HG02623 (cell line): ENCODE results near the gene TCF3.
"Not testable (repeated sequence)": the region's sequence is repeated elsewhere in the genome, so short reads cannot be mapped to it uniquely, and the experiment has no call there.

ENCODE experiments used
- ATAC-seq: cut with Tn5 transposase; IDR thresholded peaks from one replicate; pipeline ENCODE4 v1.9.1; 2021; ENCODE audit warnings: moderate library complexity; ENCODE audit not compliant: unreplicated experiment

TCF3 gene

DNA sequence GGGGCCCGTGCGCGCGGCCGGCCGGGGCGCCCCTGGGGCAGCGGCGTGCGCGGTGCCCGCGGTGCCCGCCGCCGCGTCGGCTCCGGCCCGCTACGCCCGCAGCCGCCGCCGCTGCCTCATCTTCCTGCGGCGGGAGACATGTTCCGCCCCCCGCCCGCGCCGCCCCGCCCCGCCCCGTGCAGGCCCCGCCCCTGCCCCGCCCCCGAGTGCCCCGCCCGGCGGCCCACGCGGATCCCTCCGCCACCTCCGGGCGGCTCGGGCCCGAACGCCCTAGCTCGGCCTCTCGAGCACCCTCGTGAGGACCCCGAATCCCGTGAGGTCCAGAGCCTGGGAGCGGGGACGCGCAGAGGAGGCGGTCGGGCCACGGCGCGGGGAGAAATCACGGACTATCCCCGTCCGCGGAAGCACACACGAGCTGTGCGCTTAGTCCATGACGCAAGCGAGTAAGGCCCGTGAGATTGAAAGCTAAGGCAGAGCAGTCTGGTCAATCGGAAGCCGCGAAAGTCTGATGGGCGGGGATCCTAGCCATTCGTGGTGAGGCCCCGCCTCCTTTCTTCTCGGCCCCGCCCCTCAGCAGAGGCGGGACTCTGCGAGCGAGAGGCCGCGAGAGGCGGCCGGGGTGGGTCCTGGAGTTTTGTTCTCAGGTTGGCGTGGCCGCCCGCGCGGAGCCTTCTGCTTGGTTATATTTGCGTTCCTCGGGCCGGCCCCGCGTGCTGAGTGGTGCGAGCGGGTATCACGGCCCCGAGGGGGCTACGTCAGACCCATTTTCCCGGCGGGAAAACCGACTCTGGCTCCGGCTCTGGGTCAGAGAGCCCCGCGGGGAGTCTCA lies at the start of gene TCF3:
TCF3 (minus strand) TSS at position 145 of the 829 bp plus-strand sequence. CDS start 2,367 bp downstream, outside the sequence.
- peak; percentile 65 for ATAC-seq

DNA sequence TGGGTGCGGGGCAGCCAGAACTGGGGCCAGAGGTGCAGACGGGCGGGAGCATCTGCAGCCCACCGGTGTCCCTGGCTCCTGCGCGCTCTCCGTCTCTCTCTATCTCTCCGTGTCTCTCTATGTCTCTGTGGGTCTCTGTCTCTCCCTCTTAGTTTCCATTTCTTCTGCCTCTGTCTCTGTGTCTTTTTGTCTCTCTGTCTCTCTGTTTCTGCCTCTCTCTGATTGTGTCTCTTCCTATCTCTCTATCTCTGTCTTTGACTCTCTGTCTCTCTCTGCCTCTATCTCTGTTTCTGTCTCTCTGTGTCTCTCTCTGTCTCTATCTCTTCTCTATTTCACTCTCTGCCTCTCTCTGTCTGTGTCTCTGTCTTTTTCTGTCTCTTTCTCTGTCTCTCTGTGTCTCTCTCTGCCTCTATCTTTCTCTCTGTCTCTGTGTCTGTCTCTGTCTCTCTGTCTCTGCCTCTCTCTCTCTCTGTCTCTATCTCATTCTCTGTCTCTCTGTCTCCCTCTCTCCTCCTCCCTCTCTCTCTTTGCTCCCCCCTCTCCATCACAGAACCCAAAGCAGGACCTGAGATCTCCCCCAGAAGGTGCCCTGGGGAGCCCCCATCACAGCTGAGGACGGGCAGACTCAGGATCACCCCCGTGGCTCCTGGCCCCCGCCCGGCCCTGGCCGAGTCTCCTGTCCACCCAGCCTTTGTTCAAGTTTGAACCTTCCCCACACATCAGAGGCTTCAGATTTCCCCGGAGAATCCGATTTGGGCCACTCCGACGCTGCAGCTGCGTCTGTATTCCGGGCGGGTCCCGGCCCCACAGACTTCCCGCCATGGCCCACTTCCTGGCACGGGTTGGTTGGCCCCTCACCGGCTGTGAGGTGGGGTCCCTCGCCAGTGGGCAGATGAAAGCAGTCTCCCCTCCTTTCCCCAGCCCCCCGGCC lies 48.6 kb upstream of the TCF3 start:
- ATAC-seq: no peak

DNA sequence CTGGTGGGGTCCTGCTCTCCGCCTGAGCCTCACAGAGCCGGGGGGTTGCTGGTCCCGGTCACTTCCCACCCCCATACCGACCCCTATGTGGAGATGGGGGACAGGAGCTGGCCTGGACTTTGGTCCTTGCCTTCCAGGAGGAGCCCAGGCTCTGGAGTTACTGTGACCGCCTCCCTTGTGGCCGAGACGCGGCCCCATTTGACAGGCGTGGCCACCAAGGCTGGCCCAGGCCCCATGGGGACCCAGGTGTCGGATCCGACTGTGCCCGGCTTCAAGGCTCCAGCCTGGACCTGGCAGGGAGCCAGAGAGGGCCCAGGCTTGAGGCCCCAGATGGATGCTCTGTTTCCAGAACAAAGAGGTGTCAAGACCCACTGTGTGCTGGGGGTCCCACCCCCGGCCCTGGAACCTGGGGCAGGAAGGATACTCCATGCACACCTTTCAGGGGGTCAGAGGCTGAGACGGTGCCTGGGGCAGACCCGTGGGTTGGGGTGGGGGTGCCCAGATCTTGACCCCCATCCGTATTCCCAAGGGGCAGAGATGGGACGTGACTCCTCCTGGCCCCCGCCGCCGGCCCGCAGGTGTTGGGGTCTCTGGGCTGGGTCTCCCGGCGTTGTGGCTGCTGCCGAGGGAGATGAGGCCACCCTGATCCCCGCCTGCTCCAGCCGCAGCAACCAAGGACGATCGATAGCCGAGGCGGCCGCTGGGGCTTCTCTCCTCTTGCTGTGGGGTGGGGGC lies 47.8 kb upstream of the TCF3 start:
- ATAC-seq: no peak

DNA sequence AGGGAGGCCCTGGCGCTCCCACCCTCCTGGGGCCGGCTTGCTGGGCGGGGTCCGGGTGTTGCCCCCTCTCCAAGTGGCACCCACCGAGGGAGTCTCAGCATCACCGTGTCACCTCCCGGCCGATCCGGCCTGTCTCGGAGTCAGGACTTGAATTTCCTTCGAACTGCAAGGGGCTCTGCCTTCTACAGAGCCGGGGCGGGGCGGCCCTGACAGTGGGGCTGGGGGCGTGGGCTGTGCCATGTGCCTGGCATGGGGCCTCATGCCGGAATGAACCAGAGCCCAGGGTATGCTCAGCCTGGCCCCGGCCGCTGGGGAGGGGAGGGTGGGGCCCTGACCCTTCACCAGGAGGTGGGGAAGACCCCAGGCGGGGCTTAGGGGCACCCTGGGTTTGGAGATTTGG lies 47.0 kb upstream of the TCF3 start:
- ATAC-seq: no peak

DNA sequence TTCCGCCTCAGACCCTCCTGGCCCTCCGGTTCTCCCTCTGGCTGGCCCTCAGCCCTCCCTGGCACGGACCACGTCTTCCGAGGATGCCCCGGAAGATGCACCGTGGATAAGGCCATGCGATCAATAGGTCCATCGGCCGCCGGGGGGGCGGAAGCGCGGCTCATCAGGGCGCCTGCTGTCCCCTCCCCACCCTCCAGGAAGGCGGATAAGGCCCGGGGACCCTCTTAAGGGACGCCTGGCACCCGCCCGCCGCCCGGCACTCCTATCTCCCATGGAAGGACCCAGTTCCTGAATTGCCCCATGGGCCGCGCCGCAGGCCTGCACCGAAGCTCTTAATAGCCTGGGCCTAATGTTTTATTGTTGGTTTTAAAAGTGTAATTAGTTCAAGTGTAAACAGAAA lies 46.2 kb upstream of the TCF3 start:
- no peak for ATAC-seq

DNA sequence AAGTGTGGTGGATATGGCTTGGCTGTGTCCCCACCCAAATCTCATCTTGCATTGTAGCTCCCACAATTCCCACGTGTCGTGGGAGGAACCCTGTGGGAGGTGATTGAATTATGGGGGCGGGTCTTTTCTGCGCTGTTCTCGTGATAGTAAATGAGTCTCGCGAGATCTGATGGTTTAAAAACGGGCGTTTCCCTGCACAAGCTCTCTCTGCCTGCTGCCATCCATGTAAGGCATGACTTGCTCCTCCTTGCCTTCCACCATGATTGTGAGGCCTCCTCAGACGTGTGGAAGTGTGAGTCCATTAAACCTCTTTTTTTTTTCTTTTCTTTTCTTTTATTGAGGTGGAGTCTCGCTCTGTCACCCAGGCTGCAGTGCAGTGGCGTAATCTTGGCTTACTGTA lies 43.1 kb upstream of the TCF3 start:
- not testable (repeated sequence) for ATAC-seq

DNA sequence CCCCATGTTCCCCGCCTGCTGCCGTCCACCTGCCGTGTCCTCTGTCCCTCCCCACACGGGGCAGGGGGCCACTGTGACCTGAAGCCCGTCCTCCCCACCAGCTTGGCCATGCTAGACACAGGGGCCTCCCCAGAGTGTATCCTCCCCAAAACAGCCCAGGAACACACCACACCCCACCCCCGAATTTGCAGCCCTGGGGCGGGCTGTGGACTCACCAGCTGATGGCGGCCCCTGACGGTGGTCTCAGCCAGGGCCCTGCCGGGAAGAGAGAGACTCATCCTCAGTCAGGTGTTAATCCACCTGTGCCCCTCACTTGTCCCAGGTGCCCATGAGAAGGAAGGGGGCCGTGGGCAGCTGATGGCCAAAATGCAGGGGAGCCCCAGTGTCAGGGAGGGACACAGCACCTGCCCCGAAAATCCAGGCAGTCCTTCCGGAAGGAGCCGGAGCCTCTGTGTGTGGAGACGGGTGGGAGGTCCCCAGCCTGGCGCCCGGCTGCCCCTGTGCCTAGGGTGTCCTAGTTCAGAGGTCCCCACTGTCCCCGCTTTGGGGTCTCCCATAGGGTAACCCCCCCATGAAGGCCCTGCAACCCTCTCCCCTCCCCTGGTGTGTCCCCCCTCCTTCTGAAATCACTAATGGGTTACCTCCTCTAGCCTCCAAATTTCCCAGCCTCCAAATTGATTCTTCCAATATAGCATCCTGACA lies 39.3 kb upstream of the TCF3 start:
- ATAC-seq: no peak

DNA sequence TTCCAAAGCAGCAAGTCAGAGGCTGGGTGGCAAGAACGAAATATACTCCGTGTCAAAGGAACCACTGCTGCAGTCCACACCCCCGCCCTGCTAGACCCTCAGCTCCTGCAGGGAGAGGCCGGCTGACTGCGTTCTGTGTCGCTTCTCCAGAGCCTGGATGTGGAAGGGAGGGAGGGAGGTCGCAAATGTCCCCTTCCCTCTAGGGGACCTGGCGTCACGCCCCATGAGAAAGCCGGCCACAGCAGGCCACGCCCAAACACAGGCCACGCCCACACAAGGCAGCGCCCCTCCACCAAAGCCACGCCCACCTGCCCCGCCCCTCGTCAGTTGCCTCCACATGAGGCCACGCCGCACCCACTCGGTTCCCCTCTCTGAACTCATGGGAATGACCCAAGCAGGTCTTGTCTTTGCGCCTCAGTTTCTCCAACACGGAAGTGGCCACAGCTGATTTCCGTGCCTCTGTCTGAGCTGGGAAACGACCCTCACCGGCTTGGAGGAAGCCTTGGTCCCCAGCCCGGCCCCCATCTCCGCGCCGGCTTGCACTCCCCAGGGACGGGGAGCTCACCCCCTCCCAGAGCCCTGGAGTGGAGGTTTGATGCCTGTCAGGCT lies 38.4 kb upstream of the TCF3 start:
- ATAC-seq: no peak

DNA sequence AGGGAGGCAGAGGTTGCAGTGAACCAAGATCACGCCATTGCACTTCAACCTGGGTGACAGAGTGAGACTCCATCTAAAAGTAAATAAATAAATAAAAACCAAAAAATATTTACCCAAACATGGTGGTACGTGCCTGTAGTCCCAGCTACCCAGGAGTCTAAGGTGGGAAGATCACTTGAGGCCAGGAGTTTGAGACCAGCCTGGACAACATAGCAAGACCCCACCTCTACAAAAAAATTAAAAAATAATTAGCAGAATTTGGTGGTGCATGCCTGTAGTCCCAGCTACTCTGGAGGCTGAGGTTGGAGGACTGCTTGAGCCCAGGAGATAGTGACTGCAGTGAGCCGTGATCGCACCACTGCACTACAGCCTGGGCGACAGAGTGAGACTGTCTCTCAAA lies 33.4 kb upstream of the TCF3 start:
- ATAC-seq: not testable (repeated sequence)

DNA sequence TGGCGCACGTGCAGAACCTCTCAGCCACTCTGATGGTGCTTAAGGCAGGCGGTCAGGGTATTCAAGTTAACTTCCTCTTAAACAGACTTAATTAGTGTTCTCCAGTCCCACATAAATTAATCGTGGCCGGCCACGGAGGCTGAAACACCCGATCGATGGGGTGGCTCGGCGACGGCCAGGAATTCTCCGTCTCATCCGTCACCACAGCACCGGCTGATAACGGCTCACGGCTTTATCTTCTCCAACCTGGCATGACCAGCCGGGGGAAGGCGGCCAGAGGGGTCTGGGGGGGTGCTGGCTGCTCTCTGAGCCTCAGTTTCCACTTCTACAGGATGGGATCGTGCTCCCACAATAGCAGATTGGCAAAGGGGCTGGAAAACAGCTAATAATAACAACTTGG lies 32.6 kb upstream of the TCF3 start:
- no peak for ATAC-seq

DNA sequence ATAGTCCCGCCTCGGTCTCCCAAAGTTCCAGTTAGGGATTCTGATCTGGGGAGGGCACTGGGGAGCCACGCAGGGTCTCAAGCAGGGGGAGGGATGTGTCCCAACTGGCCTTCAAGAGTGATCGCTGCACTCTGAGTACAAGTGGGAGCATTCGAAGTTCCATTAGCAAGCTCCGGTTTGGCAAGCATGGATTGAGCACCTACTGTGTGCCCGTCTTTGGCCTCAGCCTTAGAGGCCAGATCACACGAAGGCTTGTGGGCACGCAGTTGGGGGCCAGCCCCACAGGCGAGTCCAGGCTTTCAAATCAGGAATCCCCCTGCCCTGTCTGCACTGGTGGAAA lies 32.1 kb upstream of the TCF3 start:
- ATAC-seq: no peak

DNA sequence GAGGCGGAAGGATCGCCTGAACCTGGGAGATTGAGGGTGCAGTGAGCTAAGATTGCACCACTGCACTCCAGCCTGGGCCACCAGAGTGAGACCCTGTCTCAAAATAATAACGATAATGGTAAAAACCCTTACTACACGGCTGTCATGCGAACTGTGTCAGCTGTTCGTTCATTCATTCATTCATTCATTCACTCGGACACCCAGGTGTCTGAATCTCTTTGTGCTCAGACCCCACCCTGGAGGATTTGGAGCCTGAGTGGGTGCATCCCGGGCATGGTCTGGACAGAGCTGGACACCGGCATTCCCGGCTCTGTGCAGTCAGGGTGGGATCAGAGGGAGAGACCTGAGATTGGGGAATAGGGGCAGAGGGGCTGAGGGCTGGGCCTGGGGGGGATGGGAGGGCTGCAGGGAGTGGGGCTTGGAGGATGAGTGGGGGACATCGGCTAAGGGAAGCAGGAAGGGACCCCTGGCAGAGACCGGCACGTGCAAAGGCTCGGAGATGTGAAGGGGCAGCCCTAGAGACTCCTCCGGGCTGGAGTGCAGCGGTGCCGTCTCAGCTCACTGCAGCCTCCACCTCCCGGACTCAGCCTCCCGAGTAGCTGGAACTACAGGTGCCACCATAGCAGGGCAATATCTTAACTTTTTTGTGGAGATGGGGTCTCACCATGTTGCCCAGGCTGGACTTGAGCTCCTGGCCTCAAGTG lies 31.6 kb upstream of the TCF3 start:
- ATAC-seq: no peak

DNA sequence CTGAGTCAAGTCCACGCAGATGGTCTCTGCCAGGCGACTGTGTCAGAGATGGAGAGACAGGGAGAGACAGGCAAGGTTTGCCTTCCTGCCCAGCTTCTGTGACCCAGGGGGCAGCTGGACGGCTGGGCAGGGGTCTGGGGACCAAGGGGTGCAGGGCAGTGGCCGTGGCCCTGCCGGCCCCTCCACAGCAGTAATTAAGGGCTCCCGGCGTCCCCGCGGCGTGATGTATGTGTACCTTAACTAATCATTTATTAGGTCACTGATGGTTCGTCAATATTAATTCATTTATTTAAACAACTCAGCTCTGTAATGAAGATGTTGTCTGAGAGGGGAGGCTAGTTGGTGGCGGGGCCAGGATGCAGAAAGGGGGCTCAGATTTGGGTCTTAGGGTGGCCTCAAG lies 28.6 kb upstream of the TCF3 start:
- ATAC-seq: no peak

DNA sequence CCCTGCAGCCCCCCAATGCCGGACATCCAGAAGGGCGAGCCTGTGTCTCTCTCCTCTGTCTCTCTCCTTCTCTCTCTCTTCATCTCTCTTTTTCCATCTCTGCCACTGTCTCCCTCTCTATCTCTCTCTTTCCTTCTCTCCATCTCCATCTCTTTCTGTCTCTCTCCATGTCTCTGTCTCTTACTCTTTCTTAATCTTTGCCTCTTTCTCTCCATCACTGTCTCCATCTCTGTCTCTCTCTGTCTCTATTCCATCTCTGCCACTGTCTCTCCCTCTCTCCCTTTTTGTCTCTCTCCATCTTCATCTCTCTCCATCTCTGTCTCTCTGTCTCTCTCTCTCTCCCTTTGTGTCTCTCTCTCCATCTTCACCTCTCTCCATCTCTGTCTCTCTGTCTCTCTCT lies 25.7 kb upstream of the TCF3 start:
- ATAC-seq: no peak

DNA sequence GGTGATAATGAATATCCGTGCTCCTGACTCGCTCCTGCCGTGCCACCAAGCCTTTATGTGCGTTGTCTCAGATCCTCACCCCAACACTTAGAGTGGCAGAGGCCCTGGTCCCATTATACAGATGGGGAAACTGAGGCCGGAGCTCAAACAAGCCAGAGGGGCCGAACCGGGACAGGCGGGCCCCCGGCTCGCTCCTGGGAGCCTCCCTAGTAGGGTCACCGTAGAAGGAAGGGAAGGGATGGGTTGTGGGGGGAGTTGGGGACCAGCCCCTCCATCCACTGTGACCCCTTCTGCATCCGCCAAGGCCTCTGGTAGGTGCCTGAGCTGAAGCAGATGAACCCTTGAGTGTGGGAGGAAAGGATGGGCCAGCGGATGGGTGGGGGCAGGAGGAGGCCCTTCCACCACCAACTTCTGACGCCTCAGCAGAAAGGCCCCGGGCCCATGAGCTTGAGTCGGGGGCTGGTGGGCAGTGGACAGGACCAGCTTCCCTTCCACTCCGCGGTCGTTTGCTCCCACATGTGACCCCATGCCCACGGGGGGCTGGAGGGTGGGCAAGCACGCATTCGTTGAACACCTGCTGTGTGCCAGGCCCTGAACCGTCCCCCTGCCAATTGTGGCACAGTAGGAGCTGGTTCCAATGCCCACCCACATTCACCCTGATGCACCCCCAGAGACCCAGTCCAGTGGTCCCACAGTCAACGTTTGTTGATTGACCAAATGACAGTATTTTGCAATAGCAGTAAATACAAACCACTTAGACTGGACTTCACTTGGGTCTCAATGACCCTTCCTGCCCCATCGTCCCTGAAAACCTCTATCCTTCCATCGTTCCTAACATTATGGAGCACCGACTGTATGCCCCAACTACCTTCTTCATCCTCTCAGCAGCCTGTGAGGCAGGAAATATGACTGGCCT lies 24.2 kb upstream of the TCF3 start:
- no peak for ATAC-seq

DNA sequence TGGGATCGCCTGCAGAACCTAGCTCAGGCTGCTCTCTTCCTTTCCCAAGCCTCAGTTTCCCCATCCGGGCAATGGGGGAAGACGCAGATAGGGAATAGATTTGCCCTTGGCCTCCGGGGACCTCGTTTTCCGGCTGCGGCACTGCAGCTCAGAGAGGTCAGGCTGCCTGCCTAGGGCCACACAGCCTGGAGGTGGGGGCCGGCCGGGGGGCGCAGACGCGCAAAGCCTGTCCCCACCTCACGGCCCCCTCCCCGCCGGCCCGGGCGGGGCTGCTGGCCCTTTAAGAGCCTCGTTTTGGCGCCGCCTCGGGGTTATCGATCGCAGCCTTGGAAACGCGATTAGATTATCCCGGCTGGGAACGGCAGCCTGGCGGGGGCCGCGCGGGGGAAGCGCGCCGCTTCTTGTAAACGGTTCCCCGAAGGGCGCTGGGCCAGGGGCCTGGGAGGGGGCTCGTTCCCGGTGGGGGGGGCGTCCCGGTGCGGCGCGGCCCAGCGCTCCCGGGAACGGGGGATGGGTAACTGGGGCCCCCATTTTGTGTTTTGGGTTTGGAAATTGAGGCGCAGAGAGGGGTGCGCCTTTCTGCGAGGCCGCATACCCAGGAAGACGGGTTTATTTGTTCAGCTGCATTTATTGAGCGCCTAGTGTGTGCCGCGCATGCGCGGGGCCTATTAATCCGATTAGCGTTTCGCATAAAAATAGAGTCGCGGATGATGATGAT lies 23.4 kb upstream of the TCF3 start:
- no peak for ATAC-seq

DNA sequence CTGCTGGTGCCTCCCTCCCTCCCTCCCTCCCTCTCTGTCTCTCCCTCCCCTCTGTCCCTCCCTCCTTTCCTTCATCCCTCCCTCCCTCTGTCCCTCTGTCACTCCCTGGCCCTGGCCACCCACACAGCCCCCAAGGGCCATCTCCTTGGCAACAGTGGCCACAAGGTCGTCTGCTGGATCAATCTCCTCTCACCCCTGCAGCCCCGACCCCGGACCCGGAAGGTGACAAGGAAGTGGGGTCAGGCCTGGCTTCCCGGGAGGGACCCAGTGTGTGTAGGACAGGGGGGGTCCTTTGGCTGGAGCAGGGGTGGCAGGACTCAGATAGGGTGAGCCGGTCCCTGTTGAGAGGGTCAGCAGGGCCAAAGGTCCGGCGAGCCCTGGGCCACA lies 21.9 kb upstream of the TCF3 start:
- ATAC-seq: no peak

DNA sequence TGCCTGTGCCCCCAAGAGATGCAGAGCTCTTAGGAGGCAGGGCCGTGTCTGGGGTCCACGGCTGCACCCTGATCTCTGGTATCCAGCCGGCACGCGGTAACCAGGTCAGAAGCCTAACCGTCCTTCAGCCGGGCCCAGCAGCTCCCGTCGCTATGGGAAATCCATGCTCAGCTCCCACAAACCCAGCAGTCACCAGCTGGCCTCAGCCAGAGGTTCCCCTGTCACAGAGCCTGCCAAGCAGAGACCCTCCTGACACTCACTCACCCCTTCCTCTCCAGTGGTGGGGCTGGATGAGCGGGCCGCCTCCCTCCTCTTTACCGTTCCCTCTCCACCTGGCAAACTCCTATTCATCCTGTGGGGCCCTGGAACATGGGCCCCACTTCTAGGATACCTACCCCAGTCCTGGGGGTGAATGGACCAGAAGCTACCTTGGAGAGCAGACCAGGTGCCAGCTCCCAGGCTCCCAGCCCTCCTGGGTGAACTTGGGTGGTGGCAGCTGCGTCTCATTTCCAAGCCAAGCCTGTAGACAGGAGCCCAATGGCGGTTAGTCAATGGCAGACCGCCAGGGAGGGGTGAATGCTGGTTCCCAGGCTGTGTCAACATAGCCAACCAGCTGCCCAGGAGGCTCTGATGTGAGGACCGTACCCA lies 21.4 kb upstream of the TCF3 start:
- no peak for ATAC-seq
